HUDEP-2 (cell line): ENCODE measurements around the gene ZFP14.

ENCODE experiments used
- DNase-seq, 76 experiments: peaks; one replicate each; lab custom pipeline; 2025; ENCODE audit not compliant: unreplicated experiment in 76 of 76; lab: John Stamatoyannopoulos, UW

Gene ZFP14

GRCh38 chr19:36378625-36379509 is at the start of gene ZFP14:
TSS of gene ZFP14 (minus strand) at chr19:36379201. CDS start at chr19:36367892, 11,309 bp downstream.
- peak in 75 of 76 experiments; percentile 46 to 96 (median 91) for DNase-seq

- DNase-seq, result no peak
Observed at GRCh38 chr19:36423925-36424324, 44.9 kb upstream of the ZFP14 start.

DNA sequence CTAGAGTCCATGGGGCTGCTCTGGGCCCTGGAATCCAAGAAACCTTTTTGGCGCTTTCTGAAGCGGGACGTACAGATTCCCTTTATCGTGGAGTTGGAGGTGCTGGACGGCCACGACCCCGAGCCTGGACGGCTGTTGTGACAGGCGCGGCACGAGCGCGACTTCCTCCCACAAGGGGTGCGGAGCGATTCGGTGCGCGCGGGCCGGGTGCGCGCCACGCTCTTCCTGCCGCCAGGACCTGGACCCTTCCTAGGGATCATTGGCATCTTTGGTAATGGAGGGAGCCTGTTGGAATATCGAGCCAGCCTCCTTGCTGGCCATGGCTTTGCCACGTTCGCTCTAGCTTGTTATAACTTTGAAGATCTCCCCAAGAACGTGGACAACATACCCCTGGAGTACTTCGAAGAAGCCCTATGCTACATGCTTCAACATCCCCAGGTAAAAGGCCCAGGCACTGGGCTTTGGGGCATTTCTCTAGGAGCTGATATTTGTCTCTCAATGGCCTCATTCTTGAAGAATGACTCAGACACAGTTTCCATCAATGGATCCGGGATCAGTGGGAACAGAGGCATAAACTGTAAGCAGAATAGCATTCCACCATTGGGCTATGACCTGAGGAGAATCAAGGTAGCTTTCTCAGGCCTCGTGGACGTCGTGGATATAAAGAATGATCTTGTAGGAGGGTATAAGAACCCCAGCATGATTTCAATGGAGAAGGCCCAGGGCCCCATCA is 42.9 kb upstream of the ZFP14 start:
- no peak for DNase-seq

GRCh38 chr19:36420961-36421748 is 42.2 kb upstream of the ZFP14 start:
- no peak for DNase-seq

GRCh38 chr19:36418287-36419001 is 39.4 kb upstream of the ZFP14 start, which contains the start of gene ZFP82:
TSS of gene ZFP82 (minus strand) at chr19:36418644. CDS start at chr19:36409789, 8,855 bp downstream.
- DNase-seq, result peak in 56 of 76 experiments; percentile 7 to 72 (median 50)

GRCh38 chr19:36417752-36418286 is 38.8 kb upstream of the ZFP14 start:
- DNase-seq, result no peak

DNA sequence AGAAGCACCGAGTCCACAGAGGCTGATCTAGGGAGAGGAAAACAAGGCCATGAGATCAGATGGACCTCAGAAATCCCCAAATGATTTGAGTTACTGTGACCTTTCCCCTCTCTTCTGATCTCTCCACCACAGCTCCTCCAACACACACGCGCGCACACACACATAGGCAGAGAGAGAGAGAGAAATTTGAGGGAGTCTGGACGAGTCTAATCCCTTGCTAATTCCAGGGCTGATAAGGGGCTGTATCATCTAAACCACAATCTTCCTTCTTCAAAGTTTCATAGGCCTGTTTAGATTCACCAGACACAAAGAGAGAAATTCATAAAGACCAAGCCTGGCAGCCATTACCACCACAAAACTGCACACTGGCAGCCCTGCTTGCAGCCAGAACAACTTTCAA is 30.8 kb upstream of the ZFP14 start:
- no peak for DNase-seq

GRCh38 chr19:36408101-36408500 is 29.1 kb upstream of the ZFP14 start:
- no peak for DNase-seq

DNA sequence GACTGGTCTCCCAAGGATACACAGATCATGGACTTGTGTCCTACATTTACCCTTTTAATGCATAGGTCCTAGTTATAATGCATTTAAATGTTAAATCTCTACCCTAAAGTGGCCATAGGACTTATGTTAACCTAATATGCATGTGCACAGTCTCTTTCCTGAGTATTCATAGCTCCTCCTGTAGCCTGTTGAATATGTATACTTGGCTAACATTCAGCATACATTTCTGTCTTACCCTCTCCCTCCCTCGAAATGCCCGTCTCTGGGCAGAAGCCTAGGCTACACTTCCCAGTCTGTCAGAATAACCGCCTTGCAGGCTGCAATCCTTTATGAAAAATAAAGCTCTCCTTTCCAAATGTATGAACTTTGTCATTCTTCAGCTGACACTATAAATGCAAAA is 25.5 kb upstream of the ZFP14 start:
- no peak for DNase-seq

GRCh38 chr19:36401475-36401874 is 22.5 kb upstream of the ZFP14 start:
- no peak for DNase-seq

GRCh38 chr19:36398571-36398970 is 19.6 kb upstream of the ZFP14 start:
- DNase-seq, result no peak

GRCh38 chr19:36392916-36393673 is 14.1 kb upstream of the ZFP14 start:
- no peak for DNase-seq

- no peak for DNase-seq
Observed at GRCh38 chr19:36379510-36379819, 464 bp upstream of the ZFP14 start.

GRCh38 chr19:36377541-36378178 is 1.3 kb downstream of the ZFP14 start:
- no peak for DNase-seq

DNA sequence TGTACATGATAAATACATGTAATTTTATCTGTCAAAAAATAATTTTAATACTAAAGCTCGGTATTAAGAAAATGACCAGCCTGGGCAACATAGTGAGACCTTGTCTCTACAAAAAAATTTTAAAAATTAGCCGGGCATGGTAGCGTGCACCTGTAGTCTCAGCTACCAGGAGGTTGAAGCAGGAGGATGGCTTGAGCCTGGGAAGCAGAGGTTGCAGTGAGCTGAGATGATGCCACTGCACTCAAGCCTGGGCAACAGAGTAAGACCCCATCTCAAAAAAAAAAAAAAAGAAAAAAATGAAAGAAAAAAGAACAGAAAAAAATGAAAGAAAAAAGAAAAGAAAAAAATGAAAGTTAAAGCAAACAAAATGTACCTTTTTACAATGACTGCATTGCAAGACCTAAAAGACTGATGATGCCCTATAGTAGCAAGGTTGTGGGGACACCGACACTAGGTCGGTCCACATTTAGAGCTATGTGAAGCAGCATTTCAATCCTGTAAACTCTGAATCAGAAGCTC is 5.3 kb downstream of the ZFP14 start:
- no peak for DNase-seq

DNA sequence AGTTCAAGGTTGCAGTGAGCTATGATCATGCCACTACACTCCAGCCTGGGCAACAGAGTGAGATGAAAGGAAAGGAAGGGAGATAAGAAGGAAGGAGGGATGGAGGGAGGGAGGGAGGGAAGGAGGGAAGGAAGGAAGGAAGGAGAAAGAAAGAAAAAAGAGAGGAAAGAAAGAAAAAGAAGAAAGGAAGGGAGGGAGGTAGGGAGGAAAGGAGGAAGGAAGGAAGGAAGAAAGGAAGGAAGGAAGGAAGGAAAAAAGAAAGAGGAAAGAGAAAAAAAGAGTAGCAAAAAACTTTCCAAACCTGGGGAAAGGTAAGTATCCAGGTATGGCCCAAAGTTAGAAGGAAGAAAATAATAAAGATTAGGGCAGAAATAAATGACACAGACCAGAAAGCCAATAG is 7.1 kb downstream of the ZFP14 start:
- no peak for DNase-seq

DNA sequence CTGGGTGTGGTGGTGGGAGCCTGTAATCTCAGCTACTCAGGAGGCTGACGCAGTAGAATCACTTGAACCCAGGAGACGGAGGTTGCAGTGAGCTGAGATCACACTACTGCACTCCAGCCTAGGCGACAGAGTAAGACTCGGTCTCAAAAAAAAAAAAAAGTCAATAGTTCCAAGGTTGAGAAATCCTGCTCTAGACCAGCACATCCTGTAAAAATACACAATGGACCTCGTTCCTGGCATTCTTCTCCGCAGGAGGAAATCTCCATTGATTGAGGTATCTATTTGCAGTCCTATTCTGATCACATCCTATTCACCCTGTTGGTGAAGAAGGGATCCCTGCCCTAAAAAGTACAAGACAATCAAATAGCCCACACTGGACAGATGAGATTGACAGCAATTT is 15.2 kb downstream of the ZFP14 start:
- DNase-seq, result no peak

- DNase-seq, result no peak
Observed at GRCh38 chr19:36340786-36341372, 38.1 kb downstream of the ZFP14 start.
